Astrocyte of the spinal cord (primary cell): ENCODE measurements around the gene SIPA1L3.

Source experiments
- DNase-seq: peaks from one replicate; pipeline ENCODE4 v3.0.0; 2011; ENCODE audit warnings: low read depth, low spot score
- H3K4me3 ChIP-seq: 2 replicates; pipeline ENCODE4 v1.5.1; 2011; ENCODE audit warnings: low read depth, mild to moderate bottlenecking, low read length, moderate library complexity
- in situ Hi-C: cut with HindIII; loops from 2 replicates; pipeline ENCODE4 v1.10.0; 2017; ENCODE audit warnings: low sequenced_read_pairs
- TF ChIP-seq, protein P1 (sequence below): IDR thresholded peaks from 2 replicates; pipeline ENCODE4 v1.5.1; 2012; ENCODE audit warnings: low read depth, mild to moderate bottlenecking, low read length, inconsistent platforms

The SIPA1L3 gene

DNA sequence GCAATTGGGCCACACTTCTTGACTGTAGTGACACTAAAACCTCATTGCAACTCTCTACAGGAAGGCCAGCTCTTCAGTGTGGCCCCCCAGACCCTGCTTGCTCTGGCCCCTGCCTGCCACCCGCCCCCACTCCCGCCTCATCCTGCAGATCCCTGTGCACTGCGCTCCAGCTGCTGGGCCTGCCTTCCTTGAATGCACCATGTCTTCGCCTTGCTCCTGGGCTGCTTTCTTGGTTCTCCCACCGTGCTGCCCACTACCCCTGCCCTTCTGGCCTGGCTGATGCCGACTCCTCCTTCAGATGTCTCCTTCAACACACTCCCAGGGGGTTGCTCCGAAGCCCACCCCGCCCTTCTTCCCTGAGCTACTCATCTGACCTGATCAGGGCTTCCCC lies 98.2 kb downstream of the SIPA1L3 start:
- H3K4me3 ChIP-seq, result no peak overlapping the region
- TF ChIP-seq, protein P1, sequence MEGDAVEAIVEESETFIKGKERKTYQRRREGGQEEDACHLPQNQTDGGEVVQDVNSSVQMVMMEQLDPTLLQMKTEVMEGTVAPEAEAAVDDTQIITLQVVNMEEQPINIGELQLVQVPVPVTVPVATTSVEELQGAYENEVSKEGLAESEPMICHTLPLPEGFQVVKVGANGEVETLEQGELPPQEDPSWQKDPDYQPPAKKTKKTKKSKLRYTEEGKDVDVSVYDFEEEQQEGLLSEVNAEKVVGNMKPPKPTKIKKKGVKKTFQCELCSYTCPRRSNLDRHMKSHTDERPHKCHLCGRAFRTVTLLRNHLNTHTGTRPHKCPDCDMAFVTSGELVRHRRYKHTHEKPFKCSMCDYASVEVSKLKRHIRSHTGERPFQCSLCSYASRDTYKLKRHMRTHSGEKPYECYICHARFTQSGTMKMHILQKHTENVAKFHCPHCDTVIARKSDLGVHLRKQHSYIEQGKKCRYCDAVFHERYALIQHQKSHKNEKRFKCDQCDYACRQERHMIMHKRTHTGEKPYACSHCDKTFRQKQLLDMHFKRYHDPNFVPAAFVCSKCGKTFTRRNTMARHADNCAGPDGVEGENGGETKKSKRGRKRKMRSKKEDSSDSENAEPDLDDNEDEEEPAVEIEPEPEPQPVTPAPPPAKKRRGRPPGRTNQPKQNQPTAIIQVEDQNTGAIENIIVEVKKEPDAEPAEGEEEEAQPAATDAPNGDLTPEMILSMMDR, result no peak
- in situ Hi-C loops, result no loop called here
- DNase-seq, result no peak

DNA sequence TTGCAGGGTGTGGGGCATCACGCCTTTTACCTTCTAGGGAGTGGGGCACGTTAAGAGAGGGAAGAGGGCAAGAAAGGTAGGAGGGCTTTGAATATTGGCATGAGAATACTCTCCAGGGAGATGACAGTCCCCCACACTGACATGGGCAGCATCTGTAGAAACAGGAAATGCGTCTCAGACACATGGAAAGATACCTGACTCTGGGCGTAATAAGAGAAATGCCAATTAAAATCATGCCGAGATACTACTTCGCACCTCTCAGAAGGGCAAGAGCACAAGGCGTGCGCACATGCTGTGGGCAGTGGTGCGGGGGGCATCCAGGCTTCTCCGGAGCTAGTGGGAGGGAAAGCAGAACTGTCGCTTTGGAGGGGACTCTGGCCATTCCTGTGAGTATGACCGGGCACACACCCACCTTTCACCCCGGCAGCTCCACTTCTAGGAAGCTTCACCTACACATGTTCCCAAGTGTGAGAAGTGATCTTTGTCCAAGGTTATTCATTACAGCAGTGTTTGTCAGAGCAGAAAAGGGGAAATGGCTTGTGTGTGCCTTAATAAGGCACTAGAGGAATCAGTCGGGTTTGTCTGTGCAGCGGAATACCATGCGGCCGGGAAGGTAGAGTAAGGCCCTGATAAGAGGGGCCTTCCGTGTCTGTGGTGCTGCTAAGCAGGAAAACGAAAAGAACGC lies 99.5 kb downstream of the SIPA1L3 start:
- no peak overlapping the region for H3K4me3 ChIP-seq
- no peak for DNase-seq

DNA sequence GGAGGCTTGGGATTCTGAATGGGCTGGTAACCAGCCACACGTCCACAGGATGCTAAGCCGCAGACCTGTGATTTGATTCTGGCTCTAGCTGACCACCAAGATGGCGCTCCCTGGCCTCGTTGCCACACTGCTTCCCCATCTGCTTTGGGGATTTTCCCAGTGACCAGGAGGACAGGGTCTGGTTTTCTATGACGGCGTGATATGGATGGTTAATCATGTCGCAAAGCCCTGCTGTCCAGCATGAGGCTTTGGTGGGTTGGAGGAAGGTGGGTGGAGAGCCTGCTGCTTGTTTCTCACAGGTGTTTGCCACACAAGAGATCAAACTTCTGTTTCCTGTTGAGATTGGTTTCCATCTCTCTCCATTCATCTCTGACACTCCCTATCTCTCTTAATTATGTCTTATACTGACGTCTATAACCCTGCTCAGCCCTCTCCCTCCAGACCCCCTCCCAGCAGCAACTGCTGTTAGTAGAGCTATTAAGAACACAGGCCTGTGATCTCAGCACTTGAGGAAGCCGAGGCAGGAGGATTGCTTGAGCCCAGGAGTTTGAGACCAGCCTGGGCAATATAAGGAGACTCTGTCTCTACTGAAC lies 102.7 kb downstream of the SIPA1L3 start:
- TF ChIP-seq, protein P1, result no peak
- DNase-seq, result no peak
- in situ Hi-C loops, result no loop called here
- H3K4me3 ChIP-seq, result no peak overlapping the region

More for the DNA sequence above, 99.5 kb downstream of the SIPA1L3 start:
- TF ChIP-seq, protein P1, result no peak
- in situ Hi-C loops, result no loop called here

DNA sequence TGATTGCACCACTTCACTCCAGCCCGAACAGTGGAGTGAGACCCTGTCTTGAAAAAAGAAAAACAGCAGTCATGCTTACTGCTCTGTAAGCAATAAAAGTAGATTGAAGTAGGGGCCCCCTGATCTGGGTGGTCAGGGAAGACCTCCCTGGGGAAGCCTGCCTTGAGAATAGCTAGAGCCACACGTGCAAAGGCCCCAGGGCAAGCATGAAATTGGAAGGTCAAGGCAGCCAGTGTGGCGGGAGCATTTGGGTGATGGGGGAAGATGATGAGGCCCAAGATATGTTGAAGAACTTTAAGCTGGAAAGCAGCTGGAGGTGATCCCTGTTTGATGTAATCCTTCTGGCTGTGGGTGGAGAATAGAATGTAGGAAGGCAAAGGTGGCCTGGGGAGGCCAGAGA lies 104.4 kb downstream of the SIPA1L3 start:
- DNase-seq, result no peak
- H3K4me3 ChIP-seq, result no peak overlapping the region
- in situ Hi-C loops, result no loop called here
- TF ChIP-seq, protein P1, result no peak

DNA sequence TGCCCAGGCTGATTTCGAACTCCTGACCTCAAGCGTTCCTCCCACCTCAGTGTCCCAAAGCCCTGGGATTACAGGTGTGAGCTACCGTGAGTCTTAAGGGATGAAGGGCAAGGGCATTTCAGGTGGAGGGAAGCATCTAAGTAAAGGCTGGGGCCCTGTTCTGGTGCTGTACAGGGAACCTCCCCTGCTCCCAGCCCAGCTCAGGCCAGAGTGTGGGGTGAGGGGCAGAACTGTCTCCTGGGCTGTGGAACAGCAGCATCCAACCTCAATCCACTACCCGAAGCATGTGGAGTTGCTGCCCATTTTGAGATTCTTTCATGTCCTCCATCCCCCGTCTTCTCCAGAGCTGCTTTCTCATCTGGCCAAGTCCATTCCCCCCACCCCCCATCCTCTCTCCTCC lies 105.3 kb downstream of the SIPA1L3 start:
- H3K4me3 ChIP-seq, result no peak overlapping the region
- TF ChIP-seq, protein P1, result no peak
- in situ Hi-C loops, result no loop called here
- no peak for DNase-seq

DNA sequence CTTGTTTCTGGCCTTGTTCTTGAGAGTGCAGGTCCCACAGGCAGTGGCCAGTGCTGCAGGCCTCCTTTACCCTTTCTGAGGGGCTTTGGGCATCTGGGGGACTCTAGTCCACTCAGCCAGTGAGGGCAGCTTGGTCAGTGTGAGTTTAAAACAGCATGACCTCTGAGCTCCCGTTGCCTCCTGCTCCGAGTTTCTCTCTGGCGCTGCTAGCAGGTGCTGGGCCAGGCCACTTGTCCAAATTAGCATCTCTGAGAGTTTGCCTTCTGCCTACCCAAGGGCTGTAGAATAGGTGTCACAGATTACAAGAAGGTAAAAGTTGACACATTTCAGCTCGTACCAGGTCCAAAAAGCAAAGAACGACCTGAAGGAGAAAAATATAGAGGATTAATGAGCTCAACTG lies 105.9 kb downstream of the SIPA1L3 start:
- in situ Hi-C loops, result no loop called here
- no peak overlapping the region for H3K4me3 ChIP-seq
- TF ChIP-seq, protein P1, result no peak
- no peak for DNase-seq
